ENCODE measurements around the gene SSH2. TPM values are rescaled to one million over a fixed set of nuclear protein-coding genes. Genes with fewer than 3 reads are reported as not detected.

The SSH2 gene
- total RNA-seq, 1 experiment from 2014 or later: 45.1 TPM

DNA sequence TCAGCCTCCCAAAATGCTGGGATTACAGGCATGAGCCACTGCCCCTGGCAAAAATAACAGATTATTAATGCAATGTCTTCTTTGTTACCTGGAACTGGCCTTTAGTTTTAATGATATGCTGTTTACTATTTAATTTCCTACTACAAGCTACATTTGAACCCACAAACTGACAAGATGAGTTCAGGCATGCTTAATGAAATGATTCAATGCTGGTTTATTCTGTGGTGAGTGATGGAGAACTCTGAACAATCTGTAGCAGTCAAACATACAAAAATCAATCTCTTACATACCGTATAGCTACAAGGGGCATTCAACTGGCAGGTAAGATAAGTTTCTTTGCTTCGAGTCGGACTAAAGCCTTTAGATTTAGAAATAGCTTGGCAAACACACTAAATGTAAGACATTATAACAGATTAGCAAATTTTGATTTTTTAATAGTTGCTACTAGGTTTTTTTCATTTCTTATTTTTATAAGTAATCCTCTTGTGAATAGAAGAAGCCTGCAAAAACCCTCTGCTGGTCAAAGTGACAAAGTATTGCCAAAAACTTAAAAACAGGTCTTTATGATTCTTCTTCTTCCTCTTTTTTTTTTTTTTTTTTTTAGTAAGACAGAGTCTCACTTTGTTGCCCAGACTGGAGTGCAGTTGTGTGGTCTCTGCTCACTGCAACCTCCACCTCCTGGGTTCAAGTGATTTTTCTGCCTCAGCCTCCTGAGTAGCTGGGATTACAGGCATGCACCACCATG, 138.5 kb downstream of the SSH2 start:
- Histone ChIP-seq H3K4me2 (no peak overlapping the region), H3K4me1 (replicated peaks; ENCODE audit: insufficient read depth) (peaks cover 4% of the 10 kb centered on the region), H3K27ac (no peak overlapping the region), H3K9me3 (ENCODE audit: insufficient read depth, low read depth) (no peaks in the 10 kb centered on the region), H3K36me3 (ENCODE audit: low read depth) (no peaks in the 10 kb centered on the region), H3F3A (ENCODE audit: insufficient read depth, low read depth) (peaks cover 6% of the 10 kb centered on the region; the same call in 1 of the 2 replicates), H3K9me2 (ENCODE audit: insufficient read depth) (no peaks in the 10 kb centered on the region), H2AFZ (no peak overlapping the region), H3K27me3 (ENCODE audit: insufficient read depth, low read depth) (no peaks in the 10 kb centered on the region), H4K20me1 (ENCODE audit: insufficient read depth) (no peaks in the 10 kb centered on the region), H3K79me2 (ENCODE audit: low read depth) (no peaks in the 10 kb centered on the region), H3K4me3 (no peak overlapping the region)
- ChIA-PET CTCF (no interaction called here), POLR2A (ENCODE audit: unreplicated experiment) (interaction anchor here (0.6 kb wide), 2 partner anchors 140 to 584 kb away, joined by 4 read pairs; no protein-coding TSS in a partner anchor)
- no peak for DNase-seq
- intact Hi-C loops (cut with micrococcal nuclease; ENCODE audit: unreplicated experiment): no loop called here
- TF ChIP-seq, protein P1, sequence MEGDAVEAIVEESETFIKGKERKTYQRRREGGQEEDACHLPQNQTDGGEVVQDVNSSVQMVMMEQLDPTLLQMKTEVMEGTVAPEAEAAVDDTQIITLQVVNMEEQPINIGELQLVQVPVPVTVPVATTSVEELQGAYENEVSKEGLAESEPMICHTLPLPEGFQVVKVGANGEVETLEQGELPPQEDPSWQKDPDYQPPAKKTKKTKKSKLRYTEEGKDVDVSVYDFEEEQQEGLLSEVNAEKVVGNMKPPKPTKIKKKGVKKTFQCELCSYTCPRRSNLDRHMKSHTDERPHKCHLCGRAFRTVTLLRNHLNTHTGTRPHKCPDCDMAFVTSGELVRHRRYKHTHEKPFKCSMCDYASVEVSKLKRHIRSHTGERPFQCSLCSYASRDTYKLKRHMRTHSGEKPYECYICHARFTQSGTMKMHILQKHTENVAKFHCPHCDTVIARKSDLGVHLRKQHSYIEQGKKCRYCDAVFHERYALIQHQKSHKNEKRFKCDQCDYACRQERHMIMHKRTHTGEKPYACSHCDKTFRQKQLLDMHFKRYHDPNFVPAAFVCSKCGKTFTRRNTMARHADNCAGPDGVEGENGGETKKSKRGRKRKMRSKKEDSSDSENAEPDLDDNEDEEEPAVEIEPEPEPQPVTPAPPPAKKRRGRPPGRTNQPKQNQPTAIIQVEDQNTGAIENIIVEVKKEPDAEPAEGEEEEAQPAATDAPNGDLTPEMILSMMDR (conservative IDR thresholded peaks at IDR 0.05): no peak
- no peak for TF ChIP-seq EZH2 (IDR thresholded peaks at IDR 0.05; ENCODE audit: low read depth)
- BruUV-seq (replicated peaks): no TSS peak

DNA sequence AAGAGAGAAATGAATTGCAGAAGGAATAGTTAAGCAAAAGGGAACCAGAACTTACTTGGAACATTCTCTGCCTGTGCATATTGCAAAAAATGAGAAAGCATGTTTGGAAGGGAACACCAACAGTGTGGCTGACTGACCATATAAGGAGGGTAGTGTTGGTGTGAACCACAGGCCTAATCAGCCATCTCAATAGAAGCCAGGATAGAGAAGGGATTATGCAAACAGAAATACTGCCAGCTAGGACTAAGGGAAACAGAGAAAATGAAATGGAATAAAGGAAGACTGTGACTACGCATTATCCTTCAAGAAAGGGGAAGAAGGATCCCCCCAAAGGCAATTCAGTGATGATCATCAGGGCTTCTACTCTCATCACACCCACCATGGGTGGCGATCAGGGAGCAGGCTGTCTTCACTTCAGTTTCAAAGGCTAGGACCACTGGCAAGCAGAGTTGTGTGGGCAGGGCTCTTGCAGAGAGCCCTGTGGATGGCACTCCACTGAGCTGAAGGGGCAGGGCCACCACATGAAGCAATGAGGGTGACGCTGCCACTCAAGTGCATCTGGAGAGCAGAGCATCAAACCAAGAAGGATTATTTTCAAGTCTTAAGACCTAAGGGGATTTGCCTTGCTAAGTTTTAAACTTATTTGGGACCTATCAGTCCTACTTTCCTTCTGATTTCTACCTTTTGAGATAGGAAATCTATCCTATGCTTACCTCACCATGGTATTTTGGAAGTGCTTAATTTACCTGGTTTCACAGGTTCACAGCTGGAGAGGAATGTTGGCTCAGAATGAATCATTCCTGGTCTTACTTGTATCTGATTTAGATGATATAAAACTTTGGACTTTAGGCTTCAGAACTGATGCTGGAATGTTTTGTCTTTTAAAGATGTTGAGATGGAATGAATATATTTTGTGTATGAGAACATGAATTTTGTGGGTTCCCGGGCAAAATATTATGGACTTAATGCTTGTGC, 140.5 kb downstream of the SSH2 start:
- H3K27ac ChIP-seq: no peak overlapping the region
- H4K20me1 ChIP-seq (ENCODE audit: insufficient read depth): no peaks in the 10 kb centered on the region
- peak in 1 of 2 experiments; percentile 39 for DNase-seq
- intact Hi-C loops (cut with micrococcal nuclease; ENCODE audit: unreplicated experiment): loop anchor here (5.0 kb wide), 1 partner anchor 197 kb away; the partner anchor contains the start of gene ANKRD13B
- H3K79me2 ChIP-seq (ENCODE audit: low read depth): no peaks in the 10 kb centered on the region
- H3K36me3 ChIP-seq (ENCODE audit: low read depth): no peaks in the 10 kb centered on the region
- POLR2A ChIA-PET (ENCODE audit: unreplicated experiment): no interaction called here
- H3K4me2 ChIP-seq: no peak overlapping the region
- no peaks in the 10 kb centered on the region for H3K27me3 ChIP-seq (ENCODE audit: insufficient read depth, low read depth)
- CTCF ChIA-PET: no interaction called here
- no peak overlapping the region for H3K4me3 ChIP-seq
- no peak overlapping the region for H2AFZ ChIP-seq
- peaks cover 19% of the 10 kb centered on the region for H3F3A ChIP-seq (ENCODE audit: insufficient read depth, low read depth)
- no TSS peak for BruUV-seq (replicated peaks)
- H3K9me2 ChIP-seq (ENCODE audit: insufficient read depth): no peaks in the 10 kb centered on the region
- H3K4me1 ChIP-seq (replicated peaks; ENCODE audit: insufficient read depth): peaks cover 19% of the 10 kb centered on the region
- H3K9me3 ChIP-seq (ENCODE audit: insufficient read depth, low read depth): no peaks in the 10 kb centered on the region
- no peak for TF ChIP-seq EZH2 (IDR thresholded peaks at IDR 0.05; ENCODE audit: low read depth)
- TF ChIP-seq, protein P1 (conservative IDR thresholded peaks at IDR 0.05): no peak

DNA sequence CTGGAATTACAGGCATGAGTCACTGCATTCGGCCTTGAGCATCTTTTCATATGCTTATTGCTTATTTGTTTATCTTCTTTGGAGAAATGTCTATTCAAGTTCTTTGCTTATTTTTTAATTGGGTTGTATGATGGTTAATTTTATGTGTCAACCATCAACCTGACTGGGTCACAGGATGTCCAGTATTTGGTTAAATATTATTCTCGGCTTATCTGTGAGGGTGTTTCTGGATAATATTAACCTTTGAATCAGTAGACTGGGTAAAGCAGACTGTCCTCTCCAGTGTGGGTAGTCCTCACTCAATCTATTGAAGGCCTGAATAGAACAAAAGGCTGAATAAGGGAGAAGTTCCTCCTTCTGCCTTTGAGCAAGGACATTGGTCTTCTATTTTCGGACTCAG, 142.0 kb downstream of the SSH2 start:
- intact Hi-C loops (cut with micrococcal nuclease; ENCODE audit: unreplicated experiment): loop anchor here (2.0 to 5.0 kb wide), 2 partner anchors 77 to 196 kb away; partner anchors contain the start of gene ANKRD13B
- Histone ChIP-seq H3K4me1 (replicated peaks; ENCODE audit: insufficient read depth) (peaks cover 23% of the 10 kb centered on the region), H3K9me3 (ENCODE audit: insufficient read depth, low read depth) (no peaks in the 10 kb centered on the region), H3K27ac (no peak overlapping the region), H3K36me3 (ENCODE audit: low read depth) (no peaks in the 10 kb centered on the region), H2AFZ (no peak overlapping the region), H3F3A (ENCODE audit: insufficient read depth, low read depth) (peaks cover 21% of the 10 kb centered on the region), H3K9me2 (ENCODE audit: insufficient read depth) (no peaks in the 10 kb centered on the region), H3K27me3 (ENCODE audit: insufficient read depth, low read depth) (no peaks in the 10 kb centered on the region), H3K79me2 (ENCODE audit: low read depth) (no peaks in the 10 kb centered on the region), H3K4me2 (no peak overlapping the region), H4K20me1 (ENCODE audit: insufficient read depth) (no peaks in the 10 kb centered on the region), H3K4me3 (no peak overlapping the region)
- no peak for DNase-seq
- ChIA-PET CTCF (no interaction called here), POLR2A (ENCODE audit: unreplicated experiment) (no interaction called here)
- BruUV-seq (replicated peaks): no TSS peak
- TF ChIP-seq, protein P1 (conservative IDR thresholded peaks at IDR 0.05): no peak
- no peak for TF ChIP-seq EZH2 (IDR thresholded peaks at IDR 0.05; ENCODE audit: low read depth)
